Medulla oblongata (tissue), 1 donor: ENCODE measurements around the gene KRTAP2-2.
"Not testable (repeated sequence)": the region's sequence is repeated elsewhere in the genome, so short reads cannot be mapped to it uniquely, and the experiment has no call there.

Experiments used
- DNase-seq: peaks from one replicate; pipeline ENCODE4 v3.0.0-alpha.2; 2015; ENCODE audit errors: extremely low spot score

Gene KRTAP2-2, protein sequence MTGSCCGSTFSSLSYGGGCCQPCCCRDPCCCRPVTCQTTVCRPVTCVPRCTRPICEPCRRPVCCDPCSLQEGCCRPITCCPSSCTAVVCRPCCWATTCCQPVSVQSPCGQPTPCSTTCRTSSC

GRCh38 chr17:41055130-41055529, at the start of gene KRTAP2-2:
KRTAP2-2 (minus strand) TSS chr17:41055230; CDS start chr17:41055211, 19 bp downstream.
- not testable (repeated sequence) for DNase-seq

- DNase-seq: not testable (repeated sequence)
These were observed 49.5 kb upstream of the KRTAP2-2 start for GRCh38 chr17:41104386-41105038.

GRCh38 chr17:41103896-41104295, 48.9 kb upstream of the KRTAP2-2 start:
- no peak for DNase-seq

DNA sequence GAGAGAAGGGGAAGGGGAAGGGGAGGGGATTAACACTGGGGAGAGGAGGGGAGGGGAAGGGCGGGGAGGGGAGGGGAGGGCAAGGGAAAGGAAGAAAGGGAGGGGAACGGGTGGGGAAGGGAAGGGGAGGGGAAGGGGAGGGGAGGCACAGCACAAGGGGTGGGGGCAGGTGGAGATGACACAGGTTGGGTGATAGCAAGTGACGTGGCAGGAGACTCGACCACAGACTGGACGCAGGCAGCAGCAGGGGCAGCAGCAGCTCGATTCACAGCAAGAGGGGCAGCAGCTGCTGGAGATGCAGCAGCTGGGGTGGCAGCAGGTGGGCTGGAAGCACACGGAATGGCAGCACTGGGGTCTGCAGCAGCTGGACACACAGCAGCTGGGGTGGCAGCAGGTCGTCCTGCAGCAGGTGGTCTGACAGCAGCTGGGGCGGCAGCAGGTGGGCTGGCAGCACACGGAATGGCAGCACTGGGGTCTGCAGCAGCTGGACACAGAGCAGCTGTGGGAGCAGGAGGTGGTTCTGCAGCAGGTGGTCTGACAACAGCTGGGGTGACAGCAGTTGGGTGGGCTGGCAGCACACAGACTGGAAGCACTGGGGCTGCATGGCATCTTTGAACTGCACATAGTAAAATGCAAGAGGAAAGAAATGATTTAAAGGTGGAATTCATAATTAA, 46.7 kb upstream of the KRTAP2-2 start, which contains the start of gene KRTAP4-16:
Gene KRTAP4-16 (minus strand): TSS at position 624 of the 674 bp plus-strand sequence. CDS start 0 bp downstream, at position 624.
- no peak for DNase-seq

DNA sequence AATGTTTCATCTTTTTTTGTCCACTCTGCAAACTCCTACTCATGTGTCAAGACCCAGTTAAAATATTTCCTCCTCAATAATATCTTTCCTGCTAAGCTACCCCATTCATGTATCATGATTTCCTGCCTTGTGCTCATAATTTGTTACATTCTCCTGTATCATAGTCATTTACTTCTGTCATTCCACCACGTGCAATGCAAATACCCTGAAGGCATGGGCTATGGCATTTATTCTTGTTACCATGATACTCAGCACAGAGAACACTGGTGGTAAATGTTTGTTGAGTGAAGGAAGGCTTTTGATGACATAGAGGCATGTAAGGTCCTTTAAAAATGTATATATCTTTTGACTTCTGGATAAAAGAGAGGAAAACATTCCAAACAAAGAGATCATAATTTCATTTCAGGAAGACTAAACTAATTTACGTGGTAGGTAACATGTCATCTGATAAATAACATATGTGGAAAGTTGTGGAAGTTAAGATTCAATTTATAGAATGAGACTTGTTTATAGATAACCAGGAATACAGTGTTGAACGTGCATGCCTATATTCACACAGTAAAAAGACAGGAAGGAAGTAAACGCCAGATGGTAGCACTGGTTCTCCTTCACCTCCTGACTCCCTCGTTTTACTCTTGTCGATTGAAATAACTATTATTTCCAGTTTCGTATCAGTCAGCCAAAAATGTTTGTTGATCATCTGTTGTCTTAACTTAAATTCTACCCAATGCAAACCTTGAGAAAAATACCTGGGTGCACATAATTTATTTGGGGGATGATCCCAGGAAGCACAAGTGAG, 44.9 kb upstream of the KRTAP2-2 start:
- not testable (repeated sequence) for DNase-seq

- DNase-seq: no peak
These were observed 43.5 kb upstream of the KRTAP2-2 start for GRCh38 chr17:41098481-41098880.

GRCh38 chr17:41098042-41098441, 43.0 kb upstream of the KRTAP2-2 start, which contains the start of gene KRTAP4-8:
KRTAP4-8 (minus strand) TSS chr17:41098142; CDS start chr17:41098084, 58 bp downstream.
- DNase-seq: no peak

DNA sequence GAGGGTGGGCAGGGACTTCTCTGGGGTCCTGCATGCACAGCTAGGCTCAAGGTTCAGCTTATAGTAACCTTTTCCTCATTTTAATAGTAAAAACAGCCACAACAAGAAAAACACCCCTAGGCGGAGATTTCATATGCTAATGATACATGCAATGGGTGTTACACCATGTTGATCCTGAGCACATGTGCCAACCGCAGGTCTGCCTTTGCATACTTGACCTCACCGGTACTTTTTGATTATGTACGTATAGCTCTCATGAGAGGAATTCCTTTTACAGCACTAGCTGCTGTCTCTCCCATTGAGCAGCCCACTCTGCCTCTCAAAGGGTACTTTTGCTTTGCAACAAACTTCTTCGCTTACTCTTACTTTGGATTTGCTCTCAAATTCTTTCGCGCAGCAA, 41.0 kb upstream of the KRTAP2-2 start:
- DNase-seq: no peak

DNA sequence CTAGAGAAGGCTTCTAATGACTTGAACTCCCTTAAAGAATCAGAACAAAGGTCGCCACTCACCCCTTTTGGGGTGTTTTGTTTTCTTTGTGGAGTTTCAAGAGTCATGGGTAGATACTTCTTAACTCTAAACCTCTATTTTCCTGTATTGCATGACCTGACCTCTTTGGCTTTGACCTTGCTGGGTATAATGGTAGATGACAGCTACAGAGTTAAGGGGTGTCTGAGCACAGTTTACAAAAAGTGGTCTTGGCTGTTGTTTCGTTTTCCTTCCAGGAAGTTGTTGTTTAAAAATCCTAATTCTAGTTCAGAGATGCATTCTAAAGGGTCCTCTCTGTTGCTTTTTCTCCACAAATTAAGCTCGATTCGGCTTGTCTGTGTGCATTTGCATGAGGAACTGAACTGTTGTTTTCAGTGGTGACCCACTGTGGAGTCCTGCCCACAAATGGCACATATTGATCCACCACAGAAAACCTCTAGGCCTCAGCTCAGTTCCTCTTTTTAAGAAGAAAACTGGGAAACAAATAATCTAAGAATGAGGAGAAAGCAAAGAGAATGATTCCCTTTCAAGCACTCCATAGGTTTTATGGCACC, 33.8 kb upstream of the KRTAP2-2 start:
- DNase-seq: not testable (repeated sequence)

GRCh38 chr17:41084100-41084856, 29.2 kb upstream of the KRTAP2-2 start, which contains the start of gene KRTAP4-7:
KRTAP4-7 (plus strand) TSS chr17:41084150; CDS start chr17:41084207, 57 bp downstream.
- DNase-seq: not testable (repeated sequence)

GRCh38 chr17:41083427-41083826, 28.4 kb upstream of the KRTAP2-2 start:
- not testable (repeated sequence) for DNase-seq

GRCh38 chr17:41082626-41083025, 27.6 kb upstream of the KRTAP2-2 start:
- no peak for DNase-seq

DNA sequence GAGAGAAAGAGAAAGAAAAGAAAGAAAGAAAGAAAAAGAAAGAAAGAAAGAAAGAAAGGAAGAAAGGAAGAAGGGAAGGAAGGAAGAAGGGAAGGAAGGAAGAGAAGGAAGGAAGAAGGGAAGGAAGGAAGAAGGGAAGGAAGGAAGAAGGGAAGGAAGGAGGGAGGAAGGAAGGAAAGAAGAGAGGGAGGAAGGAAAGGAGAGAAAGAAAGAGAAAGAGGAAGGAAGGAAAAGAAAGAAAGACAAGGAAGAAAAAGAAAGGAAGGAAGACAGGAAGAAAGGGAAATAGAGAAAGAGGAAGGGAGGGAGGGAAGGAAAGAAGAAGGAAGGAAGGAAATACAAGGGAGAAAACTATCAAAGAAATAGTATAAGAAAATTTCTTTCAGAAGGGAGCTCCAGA, 21.8 kb upstream of the KRTAP2-2 start:
- no peak for DNase-seq

GRCh38 chr17:41073676-41074075, 18.6 kb upstream of the KRTAP2-2 start:
- no peak for DNase-seq

GRCh38 chr17:41071606-41072360, 16.8 kb upstream of the KRTAP2-2 start:
- DNase-seq: no peak

DNA sequence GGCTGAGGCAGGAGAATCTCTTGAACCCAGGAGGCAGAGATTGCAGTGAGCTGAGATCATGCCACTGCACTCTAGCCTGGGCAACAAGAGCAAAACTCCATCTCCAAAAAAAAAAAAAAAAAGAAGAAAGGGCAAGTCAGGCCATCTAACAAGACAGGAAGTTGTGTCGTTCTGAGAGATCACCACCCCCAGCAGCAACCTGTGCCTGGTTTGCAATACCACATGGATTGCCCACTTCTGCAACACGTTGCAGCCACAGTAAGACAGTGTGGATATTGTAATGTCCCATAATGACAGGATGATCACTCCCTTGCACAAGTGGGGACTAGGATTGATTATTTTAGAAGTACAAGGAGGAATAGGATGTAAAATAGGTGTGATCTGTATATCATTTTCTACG, 14.0 kb upstream of the KRTAP2-2 start:
- no peak for DNase-seq

DNA sequence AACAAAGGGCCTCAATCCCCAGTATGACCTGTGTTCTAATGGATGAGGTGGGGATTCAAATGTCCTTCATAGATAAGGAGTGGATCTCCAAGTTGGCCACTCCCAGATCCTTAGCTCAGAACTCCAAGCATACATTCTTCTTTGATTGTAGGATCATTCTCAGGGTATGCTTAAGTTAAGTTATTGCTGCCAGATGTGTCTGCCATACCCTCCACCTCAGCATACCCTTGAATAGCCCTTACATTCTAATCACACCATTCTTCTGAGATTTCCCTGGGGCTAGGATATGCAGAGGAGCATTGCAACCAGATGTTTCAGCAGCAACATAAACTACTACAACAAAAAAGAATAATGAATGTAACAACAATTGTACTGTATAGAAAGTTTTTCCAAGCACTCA, 12.3 kb upstream of the KRTAP2-2 start:
- DNase-seq: no peak

GRCh38 chr17:41065829-41066624, 11.0 kb upstream of the KRTAP2-2 start, which contains the start of gene KRTAP2-4:
KRTAP2-4 (minus strand) TSS chr17:41065879; CDS start chr17:41065845, 34 bp downstream.
- no peak for DNase-seq
